HCT116 (cell line): ENCODE results near the gene BICDL2. TPM values are rescaled to one million over a fixed set of nuclear protein-coding genes. Genes with fewer than 3 reads are reported as not detected.

Experiments
- ATAC-seq: fragments of 200-7000 bp; cut with Tn5 transposase; 2 replicates; pipeline ENCODE4 v1.9.1; 2020; ENCODE audit warnings: mild to moderate bottlenecking, moderate library complexity
- BruUV-seq: library from RNA; stranded (reverse); fragments of 400-500 nt; replicated peaks from 2 replicates; lab custom pipeline; 2021; lab: Mats Ljungman, UMichigan
- CTCF ChIA-PET: fragments of 300-600 bp; sonication (Branson Sonifier 250); formaldehyde crosslinking; loops from one replicate; lab custom pipeline; 2021; ENCODE audit warnings: antibody characterized with exemption; lab: Charles Lee
- POLR2A ChIA-PET: fragments of 300-600, 350-600 bp; sonication (Branson Sonifier 250); formaldehyde crosslinking; loops from one replicate; lab custom pipeline; 2021; ENCODE audit warnings: antibody characterized with exemption; lab: Charles Lee
- RAD21 ChIA-PET, 2 experiments: fragments of 300-600 bp; sonication (Branson Sonifier 250); formaldehyde crosslinking; loops; one replicate each; lab custom pipeline; 2023; ENCODE audit warnings: low total read pairs in 2 of 2; ENCODE audit not compliant: uncharacterized antibody in 2 of 2, unreplicated experiment in 2 of 2, low non-redundant PET in 1 of 2; lab: Charles Lee
- DNase-seq: peaks from one replicate; pipeline ENCODE4 v3.0.0-alpha.2; 2010; ENCODE audit warnings: low read depth, low spot score
- H2AFZ ChIP-seq: fragments of 200-600 bp; shearing (Covaris generic), sonication (generic); 2 replicates; pipeline ENCODE4 v1.6.1; 2017; ENCODE audit warnings: low read depth, mixed run types, mixed read lengths, antibody characterized with exemption, low read length; ENCODE audit not compliant: poor library complexity, severe bottlenecking
- H3K27ac ChIP-seq: 2 replicates; pipeline ENCODE4 v1.5.1; 2012; ENCODE audit warnings: low read depth, low read length
- H3K27me3 ChIP-seq: fragments of 200-600 bp; sonication (generic); 2 replicates; pipeline ENCODE4 v1.6.1; 2016; ENCODE audit warnings: mixed run types, low read length, mixed read lengths; ENCODE audit not compliant: insufficient read depth
- H3K36me3 ChIP-seq, 2 experiments: fragments of 200-500 bp in 1 of 2; fragments of 200-600 bp in 1 of 2; sonication (Bioruptor generic) in 1 of 2; sonication (generic) in 1 of 2; 2 replicates each; pipeline versions ENCODE4 v1.5.1 to v1.6.1; 2014 to 2016; ENCODE audit warnings: low read length in 2 of 2, inconsistent platforms in 1 of 2, mixed read lengths in 1 of 2, mixed run types in 1 of 2; ENCODE audit not compliant: insufficient read depth in 2 of 2, control insufficient read depth in 1 of 2
- H3K4me1 ChIP-seq, 2 experiments: fragments of 200-600 bp in 1 of 2; sonication (generic) in 1 of 2; 2 replicates each; pipeline versions ENCODE4 v1.5.1 to v1.6.1; 2012 to 2017; ENCODE audit warnings: low read length in 2 of 2, inconsistent platforms in 1 of 2, mild to moderate bottlenecking in 1 of 2, mixed read lengths in 1 of 2, mixed run types in 1 of 2, moderate library complexity in 1 of 2; ENCODE audit not compliant: insufficient read depth in 2 of 2, control insufficient read depth in 1 of 2
- H3K4me2 ChIP-seq: fragments of 200-600 bp; sonication (generic); 2 replicates; pipeline ENCODE4 v1.6.1; 2017; ENCODE audit warnings: mixed run types, low read length, mixed read lengths
- H3K4me3 ChIP-seq, 2 experiments: fragments of 200-600 bp in 1 of 2; sonication (generic) in 1 of 2; replicated peaks in 1 of 2; 2 replicates each; pipeline ENCODE4 v1.5.1; 2011 to 2016; ENCODE audit warnings: low read length in 2 of 2, control low read depth in 1 of 2, low read depth in 1 of 2, mild to moderate bottlenecking in 1 of 2, mixed read lengths in 1 of 2, mixed run types in 1 of 2
- H3K79me2 ChIP-seq: fragments of 200-600 bp; sonication (generic); 2 replicates; pipeline ENCODE4 v1.6.1; 2017; ENCODE audit warnings: mild to moderate bottlenecking, mixed run types, low read length, moderate library complexity, mixed read lengths; ENCODE audit not compliant: insufficient read depth
- H3K9ac ChIP-seq: fragments of 200-600 bp; sonication (generic); 2 replicates; pipeline ENCODE4 v1.6.1; 2016; ENCODE audit warnings: low read length, mixed read lengths
- H3K9me2 ChIP-seq: fragments of 200-600 bp; sonication (generic), shearing (Covaris generic); 2 replicates; pipeline ENCODE4 v1.6.1; 2017; ENCODE audit warnings: mixed run types, mild to moderate bottlenecking, moderate library complexity; ENCODE audit not compliant: insufficient read depth
- H3K9me3 ChIP-seq, 2 experiments: fragments of 200-500 bp in 1 of 2; fragments of 200-600 bp in 1 of 2; sonication (Bioruptor generic) in 1 of 2; sonication (generic) in 1 of 2; 2 replicates each; pipeline ENCODE4 v1.6.1; 2014 to 2017; ENCODE audit warnings: low read length in 2 of 2, mixed read lengths in 2 of 2, inconsistent platforms in 1 of 2, low read depth in 1 of 2, mild to moderate bottlenecking in 1 of 2, mixed run types in 1 of 2, moderate library complexity in 1 of 2; ENCODE audit not compliant: control insufficient read depth in 1 of 2, insufficient read depth in 1 of 2
- H4K20me1 ChIP-seq: fragments of 200-600 bp; sonication (generic), shearing (Covaris generic); 2 replicates; pipeline ENCODE4 v1.6.1; 2017; ENCODE audit warnings: mixed run types, mild to moderate bottlenecking, moderate library complexity; ENCODE audit not compliant: insufficient read depth
- CBX3 ChIP-seq: IDR thresholded peaks from 2 replicates; pipeline ENCODE4 v1.6.1; 2012; ENCODE audit warnings: low read depth
- CEBPB ChIP-seq: IDR thresholded peaks from 2 replicates; pipeline ENCODE4 v1.6.1; 2012; ENCODE audit warnings: low read depth
- CTCF ChIP-seq, 3 experiments: fragments of 200-600 bp in 1 of 3; sonication (generic) in 1 of 3; IDR thresholded peaks in 2 of 3; conservative IDR thresholded peaks in 1 of 3; 2 replicates each; pipeline ENCODE4 v1.5.1; 2012 to 2017; ENCODE audit warnings: low read depth in 2 of 3, low read length in 2 of 3, antibody characterized with exemption in 1 of 3, borderline replicate concordance in 1 of 3, control low read depth in 1 of 3, mild to moderate bottlenecking in 1 of 3, mixed read lengths in 1 of 3, mixed run types in 1 of 3, moderate library complexity in 1 of 3; ENCODE audit not compliant: insufficient read depth in 1 of 3
- EGR1 ChIP-seq: IDR thresholded peaks from 2 replicates; pipeline ENCODE4 v1.6.1; 2012; ENCODE audit warnings: low read depth
- EZH2phosphoT487 ChIP-seq: fragments of 200-600 bp; IDR thresholded peaks from 2 replicates; pipeline ENCODE4 v1.6.1; 2018; ENCODE audit warnings: antibody characterized with exemption, borderline replicate concordance
- FOSL1 ChIP-seq: IDR thresholded peaks from 2 replicates; pipeline ENCODE4 v1.6.1; 2012; ENCODE audit warnings: low read depth
- JUND ChIP-seq: IDR thresholded peaks from 2 replicates; pipeline ENCODE4 v1.6.1; 2012
- MAX ChIP-seq: IDR thresholded peaks from 2 replicates; pipeline ENCODE4 v1.6.1; 2012
- POLR2A ChIP-seq: IDR thresholded peaks from 2 replicates; pipeline ENCODE4 v1.7.0; 2011; ENCODE audit warnings: borderline replicate concordance; ENCODE audit not compliant: insufficient read depth, insufficient read length; ENCODE audit errors: extremely low read depth
- POLR2AphosphoS5 ChIP-seq: IDR thresholded peaks from 2 replicates; pipeline ENCODE4 v1.6.1; 2011; ENCODE audit warnings: mild to moderate bottlenecking, low read depth, low read length, moderate library complexity
- REST ChIP-seq: IDR thresholded peaks from 2 replicates; pipeline ENCODE4 v1.6.1; 2012; ENCODE audit warnings: low read depth
- SIN3A ChIP-seq: IDR thresholded peaks from 2 replicates; pipeline ENCODE4 v1.6.1; 2012; ENCODE audit warnings: low read depth
- SP1 ChIP-seq: IDR thresholded peaks from 2 replicates; pipeline ENCODE4 v1.6.1; 2012; ENCODE audit warnings: low read depth
- SRF ChIP-seq: IDR thresholded peaks from 2 replicates; pipeline ENCODE4 v1.6.1; 2012; ENCODE audit warnings: low read depth
- TCF7L2 ChIP-seq: IDR thresholded peaks from 2 replicates; pipeline ENCODE4 v1.7.0; 2011; ENCODE audit warnings: borderline replicate concordance, inconsistent platforms; ENCODE audit not compliant: insufficient read depth, insufficient read length; ENCODE audit errors: extremely low read depth
- YY1 ChIP-seq: IDR thresholded peaks from 2 replicates; pipeline ENCODE4 v1.6.1; 2011; ENCODE audit warnings: low read length, low read depth, moderate library complexity, mild to moderate bottlenecking; ENCODE audit not compliant: insufficient replicate concordance; ENCODE audit errors: extremely low read depth
- ZBTB33 ChIP-seq: IDR thresholded peaks from 2 replicates; pipeline ENCODE4 v1.6.1; 2011; ENCODE audit warnings: mild to moderate bottlenecking, low read length, moderate library complexity; ENCODE audit not compliant: insufficient replicate concordance; ENCODE audit errors: extremely low read depth
- ZFX ChIP-seq: fragments of 450-650 bp; IDR thresholded peaks from 2 replicates; pipeline ENCODE4 v1.6.1; 2017
- ZNF274 ChIP-seq: fragments of 200-500 bp; sonication (Bioruptor generic); IDR thresholded peaks from 2 replicates; pipeline ENCODE4 v1.6.1; 2014; ENCODE audit warnings: mild to moderate bottlenecking, low read depth, low read length, inconsistent platforms
- intact Hi-C: fragments of 100-400 bp; cut with micrococcal nuclease; formaldehyde crosslinking; loops from 2 replicates; pipeline ENCODE4 v1.10.0; 2022
- total RNA-seq: library from RNA; stranded (reverse); gene quantifications from one replicate; pipeline ENCODE4 v1.2.1, GENCODE V29; 2021; ENCODE audit not compliant: unreplicated experiment

BICDL2 gene
- total RNA-seq, 1 experiment from 2014 or later: 21.3 TPM

- Histone ChIP-seq H3K4me2 (no peak overlapping the region), H3K36me3 (no peaks in the 10 kb centered on the region), H2AFZ (no peak overlapping the region), H3K9me2 (no peaks in the 10 kb centered on the region)
- no peak for ATAC-seq
- POLR2A ChIA-PET: no interaction called here
- intact Hi-C loops: no loop called here
- TF ChIP-seq SRF (no peak), ZFX (no peak), SP1 (no peak), EGR1 (no peak), JUND (no peak), POLR2A (no peak), CTCF (IDR thresholded peaks at IDR 0.05 in 2 of 3, conservative IDR thresholded peaks at IDR 0.05 in 1 of 3; ENCODE audit: borderline replicate concordance in 1 of 3, insufficient read depth in 1 of 3, low read depth in 2 of 3, low read length in 2 of 3) (no peak), POLR2AphosphoS5 (no peak), REST (no peak), TCF7L2 (no peak), ZNF274 (no peak), ZBTB33 (no peak), YY1 (no peak), SIN3A (no peak), FOSL1 (no peak), CEBPB (no peak), EZH2phosphoT487 (no peak), MAX (no peak), CBX3 (no peak)
- TF ChIP-seq, all 23 proteins: peak for 0
- no peak for DNase-seq
- BruUV-seq: no TSS peak
- RAD21 ChIA-PET: no interaction called here
- Histone ChIP-seq H3K9ac (no peak overlapping the region), H3K27me3 (no peaks in the 10 kb centered on the region), H3K27ac (no peak overlapping the region), H3K4me1 (peaks cover 11 to 28% of the 10 kb centered on the region in 2 experiments), H3K9me3 (no peaks in the 10 kb centered on the region), H4K20me1 (no peaks in the 10 kb centered on the region), H3K4me3 (no peak overlapping the region), H3K79me2 (no peaks in the 10 kb centered on the region)
- CTCF ChIA-PET: no interaction called here
These were observed 44.2 kb downstream of the BICDL2 start for GRCh38 chr16:2992383-2993081.
